Neural cell (in vitro differentiated cells): ENCODE data around the gene CRKL. TPM values are rescaled to one million over a fixed set of nuclear protein-coding genes. Genes with fewer than 3 reads are reported as not detected.

Source experiments
- H2AFZ ChIP-seq: fragments of 200-600, 300-800 bp; sonication (generic), shearing (Covaris generic); 2 replicates; pipeline ENCODE4 v1.6.0; 2014; ENCODE audit warnings: low read depth, mild to moderate bottlenecking, antibody characterized with exemption, low read length, moderate library complexity
- H3F3A ChIP-seq: fragments of 200-600 bp; shearing (Covaris generic); 2 replicates; pipeline ENCODE4 v1.6.1; 2016; ENCODE audit warnings: mild to moderate bottlenecking, moderate library complexity, mixed read lengths, antibody characterized with exemption, low read length; ENCODE audit not compliant: insufficient read depth, poor library complexity, severe bottlenecking
- H3K27ac ChIP-seq: fragments of 200-600, 300-800 bp; sonication (generic), shearing (Covaris generic); 2 replicates; pipeline ENCODE4 v1.5.1; 2014; ENCODE audit warnings: mild to moderate bottlenecking, low read length, moderate library complexity
- H3K27me3 ChIP-seq: fragments of 300-800, 200-600 bp; sonication (generic), shearing (Covaris generic); 2 replicates; pipeline ENCODE4 v1.6.0; 2014; ENCODE audit warnings: mild to moderate bottlenecking, low read depth, low read length, moderate library complexity; ENCODE audit not compliant: insufficient read depth
- H3K36me3 ChIP-seq: fragments of 300-800, 200-600 bp; sonication (generic), shearing (Covaris generic); 2 replicates; pipeline ENCODE4 v1.5.1; 2014; ENCODE audit warnings: mild to moderate bottlenecking, antibody characterized with exemption, low read length, moderate library complexity; ENCODE audit not compliant: insufficient read depth
- H3K4me2 ChIP-seq: fragments of 300-800, 200-600 bp; sonication (generic), shearing (Covaris generic); 2 replicates; pipeline ENCODE4 v1.6.0; 2014; ENCODE audit warnings: mild to moderate bottlenecking, low read length
- H3K4me3 ChIP-seq: fragments of 300-800, 200-600 bp; sonication (generic), shearing (Covaris generic); 2 replicates; pipeline ENCODE4 v1.5.1; 2014; ENCODE audit warnings: mild to moderate bottlenecking, low read length, moderate library complexity
- H3K79me2 ChIP-seq: fragments of 200-600 bp; shearing (Covaris generic); replicated peaks from 2 replicates; pipeline ENCODE4 v1.6.0; 2014; ENCODE audit warnings: mild to moderate bottlenecking, low read length, moderate library complexity; ENCODE audit not compliant: insufficient read depth
- H3K9ac ChIP-seq: fragments of 300-800, 200-600 bp; sonication (generic), shearing (Covaris generic); 2 replicates; pipeline ENCODE4 v1.6.1; 2016; ENCODE audit warnings: mild to moderate bottlenecking, low read length, mixed read lengths
- H3K9me2 ChIP-seq: fragments of 200-600 bp; shearing (Covaris generic); 2 replicates; pipeline ENCODE4 v1.6.1; 2016; ENCODE audit warnings: mild to moderate bottlenecking, low read length, mixed read lengths; ENCODE audit not compliant: insufficient read depth
- H3K9me3 ChIP-seq: fragments of 200-600, 300-800 bp; sonication (generic), shearing (Covaris generic); 2 replicates; pipeline ENCODE4 v1.6.1; 2016; ENCODE audit warnings: mild to moderate bottlenecking, mixed run types, low read length, moderate library complexity, mixed read lengths
- H4K20me1 ChIP-seq: fragments of 200-600 bp; shearing (Covaris generic); 2 replicates; pipeline ENCODE4 v1.6.1; 2016; ENCODE audit warnings: mild to moderate bottlenecking, mixed run types; ENCODE audit not compliant: insufficient read depth
- EP300 ChIP-seq: fragments of 450-650 bp; conservative IDR thresholded peaks from 2 replicates; pipeline ENCODE4 v1.6.1; 2014; ENCODE audit warnings: antibody characterized with exemption, mild to moderate bottlenecking, moderate library complexity; ENCODE audit not compliant: poor library complexity, severe bottlenecking
- EZH2 ChIP-seq: fragments of 200-600, 300-800 bp; shearing (Covaris generic), sonication (generic); IDR thresholded peaks from 2 replicates; pipeline ENCODE4 v1.6.1; 2014; ENCODE audit warnings: antibody characterized with exemption, low read length, borderline replicate concordance, mild to moderate bottlenecking; ENCODE audit not compliant: insufficient read depth, poor library complexity, severe bottlenecking
- MXI1 ChIP-seq: fragments of 450-650 bp; conservative IDR thresholded peaks from 2 replicates; pipeline ENCODE4 v1.6.1; 2014; ENCODE audit warnings: antibody characterized with exemption, mild to moderate bottlenecking; ENCODE audit not compliant: poor library complexity, severe bottlenecking
- POLR2AphosphoS5 ChIP-seq: IDR thresholded peaks from 2 replicates; pipeline ENCODE4 v1.6.1; 2012
- RAD21 ChIP-seq: fragments of 450-650 bp; conservative IDR thresholded peaks from 2 replicates; pipeline ENCODE4 v1.6.1; 2014; ENCODE audit warnings: antibody characterized with exemption, mild to moderate bottlenecking, moderate library complexity
- REST ChIP-seq: IDR thresholded peaks from 2 replicates; pipeline ENCODE4 v1.6.1; 2012; ENCODE audit warnings: borderline replicate concordance
- SMC3 ChIP-seq: fragments of 450-650 bp; conservative IDR thresholded peaks from 2 replicates; pipeline ENCODE4 v1.6.1; 2014; ENCODE audit warnings: antibody characterized with exemption, mild to moderate bottlenecking, moderate library complexity; ENCODE audit not compliant: poor library complexity
- TAF1 ChIP-seq: IDR thresholded peaks from 2 replicates; pipeline ENCODE4 v1.6.1; 2012; ENCODE audit warnings: low read depth
- polyA plus RNA-seq: library from polyadenylated mRNA; depleted of rRNA; stranded (reverse); fragments of >200 nt; gene quantifications from 2 replicates; pipeline ENCODE4 v1.2.3, GENCODE V29; 2014
- TF ChIP-seq, protein P1 (sequence below): fragments of 450-650 bp; IDR thresholded peaks from 2 replicates; pipeline ENCODE4 v1.5.1; 2014; ENCODE audit warnings: antibody characterized with exemption, mild to moderate bottlenecking, moderate library complexity; ENCODE audit not compliant: poor library complexity, severe bottlenecking

CRKL gene
- polyA plus RNA-seq, 1 donor from 2014 or later: 46.8 TPM

GRCh38 chr22:20990184-20991180 is 73.3 kb downstream of the CRKL start:
- no peak for TF ChIP-seq EZH2
- no peak for TF ChIP-seq MXI1
- no peak for TF ChIP-seq SMC3
- no peak for TF ChIP-seq REST
- TF ChIP-seq, protein P1, sequence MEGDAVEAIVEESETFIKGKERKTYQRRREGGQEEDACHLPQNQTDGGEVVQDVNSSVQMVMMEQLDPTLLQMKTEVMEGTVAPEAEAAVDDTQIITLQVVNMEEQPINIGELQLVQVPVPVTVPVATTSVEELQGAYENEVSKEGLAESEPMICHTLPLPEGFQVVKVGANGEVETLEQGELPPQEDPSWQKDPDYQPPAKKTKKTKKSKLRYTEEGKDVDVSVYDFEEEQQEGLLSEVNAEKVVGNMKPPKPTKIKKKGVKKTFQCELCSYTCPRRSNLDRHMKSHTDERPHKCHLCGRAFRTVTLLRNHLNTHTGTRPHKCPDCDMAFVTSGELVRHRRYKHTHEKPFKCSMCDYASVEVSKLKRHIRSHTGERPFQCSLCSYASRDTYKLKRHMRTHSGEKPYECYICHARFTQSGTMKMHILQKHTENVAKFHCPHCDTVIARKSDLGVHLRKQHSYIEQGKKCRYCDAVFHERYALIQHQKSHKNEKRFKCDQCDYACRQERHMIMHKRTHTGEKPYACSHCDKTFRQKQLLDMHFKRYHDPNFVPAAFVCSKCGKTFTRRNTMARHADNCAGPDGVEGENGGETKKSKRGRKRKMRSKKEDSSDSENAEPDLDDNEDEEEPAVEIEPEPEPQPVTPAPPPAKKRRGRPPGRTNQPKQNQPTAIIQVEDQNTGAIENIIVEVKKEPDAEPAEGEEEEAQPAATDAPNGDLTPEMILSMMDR: no peak
- TF ChIP-seq EP300: no peak
- TF ChIP-seq POLR2AphosphoS5: no peak
- TF ChIP-seq TAF1: no peak
- TF ChIP-seq RAD21: no peak
- Histone ChIP-seq H3K36me3 (no peaks in the 10 kb centered on the region), H3F3A (no peaks in the 10 kb centered on the region)

DNA sequence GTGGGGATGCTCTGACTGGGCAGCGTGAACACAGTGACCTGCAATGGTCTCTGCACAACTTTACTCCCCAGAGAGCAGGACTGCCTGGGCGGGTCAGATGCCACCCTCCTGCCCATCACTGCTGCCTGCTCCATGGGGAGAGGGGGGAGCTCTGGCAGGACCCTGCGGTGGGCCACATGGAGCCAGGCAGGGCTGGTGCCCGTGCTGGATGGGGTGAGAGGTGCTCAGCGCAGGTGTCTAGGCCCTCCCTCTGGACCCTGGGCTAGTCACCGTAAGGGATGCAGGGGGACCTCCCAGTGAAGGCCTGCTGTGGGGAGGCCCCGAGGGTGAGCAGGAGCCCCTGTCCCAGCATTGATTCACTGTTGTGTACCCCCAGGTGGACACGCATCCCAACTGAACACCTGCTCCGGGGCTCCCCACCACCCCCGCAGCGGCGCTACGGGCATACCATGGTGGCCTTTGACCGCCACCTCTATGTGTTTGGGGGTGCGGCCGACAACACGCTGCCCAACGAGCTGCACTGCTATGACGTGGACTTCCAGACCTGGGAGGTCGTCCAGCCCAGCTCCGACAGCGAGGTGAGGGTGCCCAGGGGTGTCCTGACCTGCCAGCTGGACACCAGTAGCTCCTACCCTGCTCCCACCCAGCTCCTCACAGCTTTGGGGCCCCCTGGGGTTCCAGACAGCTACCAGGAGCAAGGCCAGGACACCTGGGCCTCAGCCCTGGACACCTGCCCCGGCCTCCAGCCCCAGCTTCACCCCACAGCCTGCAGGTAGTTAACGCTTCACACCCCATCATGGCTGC is 74.2 kb downstream of the CRKL start:
- Histone ChIP-seq H3K27me3 (no peaks in the 10 kb centered on the region), H3K27ac (no peak overlapping the region), H4K20me1 (no peaks in the 10 kb centered on the region), H3K9ac (no peak overlapping the region), H3K79me2 (no peaks in the 10 kb centered on the region), H3K36me3 (no peaks in the 10 kb centered on the region), H3F3A (no peaks in the 10 kb centered on the region), H3K9me3 (no peaks in the 10 kb centered on the region), H3K4me2 (no peak overlapping the region), H2AFZ (no peak overlapping the region), H3K9me2 (no peaks in the 10 kb centered on the region), H3K4me3 (no peak overlapping the region)
- no peak for TF ChIP-seq POLR2AphosphoS5
- TF ChIP-seq REST: no peak
- no peak for TF ChIP-seq EP300
- no peak for TF ChIP-seq RAD21
- no peak for TF ChIP-seq EZH2
- TF ChIP-seq SMC3: no peak
- TF ChIP-seq, protein P1: no peak
- TF ChIP-seq MXI1: no peak
- no peak for TF ChIP-seq TAF1

More at GRCh38 chr22:20990184-20991180, 73.3 kb downstream of the CRKL start:
- Histone ChIP-seq H4K20me1 (no peaks in the 10 kb centered on the region), H3K9me3 (no peaks in the 10 kb centered on the region), H3K27ac (no peak overlapping the region), H2AFZ (no peak overlapping the region), H3K9ac (no peak overlapping the region), H3K4me2 (no peak overlapping the region), H3K79me2 (no peaks in the 10 kb centered on the region), H3K9me2 (no peaks in the 10 kb centered on the region), H3K27me3 (no peaks in the 10 kb centered on the region), H3K4me3 (no peak overlapping the region)
